ENCODE data around the gene SYNGR2. TPM values are rescaled to one million over a fixed set of nuclear protein-coding genes. Genes with fewer than 3 reads are reported as not detected.

Gene SYNGR2
- total RNA-seq, 1 donor from 2014 or later = 217 TPM

DNA sequence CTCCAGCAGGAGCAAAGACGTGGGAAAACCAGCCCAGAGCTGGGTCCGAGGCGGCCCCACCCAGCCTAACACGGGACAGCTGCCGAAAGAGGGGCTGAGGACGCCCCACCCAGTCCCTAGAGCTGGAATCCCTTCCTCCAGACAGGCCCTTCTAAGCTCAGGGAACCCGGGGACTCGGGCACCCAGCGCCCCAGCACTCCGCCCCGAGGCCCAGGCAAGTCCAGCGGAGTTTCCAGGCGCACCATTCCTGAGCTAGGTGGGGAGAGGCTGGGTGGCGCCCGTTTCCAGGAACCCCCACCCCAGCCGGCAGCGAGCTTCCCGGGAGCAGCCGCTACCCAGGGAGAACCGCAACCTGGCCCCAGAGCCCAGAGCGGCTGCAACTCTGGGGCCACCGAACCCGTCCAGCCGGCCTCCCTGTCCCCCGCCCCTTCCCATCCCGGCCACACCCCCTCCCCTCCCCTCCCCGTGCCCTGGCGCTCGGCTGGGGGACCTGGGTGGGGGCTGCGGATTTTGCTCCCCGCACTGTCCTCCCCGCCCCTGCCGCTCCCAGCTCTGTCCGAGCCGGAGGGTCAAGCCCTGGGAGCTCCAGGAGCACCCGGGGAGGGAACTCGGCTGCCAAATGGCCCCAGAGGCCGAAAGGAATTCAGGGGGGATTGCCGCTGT lies 40.4 kb upstream of the SYNGR2 start:
- H3K4me1 ChIP-seq = peaks cover 80% of the 10 kb centered on the region
- no peak for DNase-seq

DNA sequence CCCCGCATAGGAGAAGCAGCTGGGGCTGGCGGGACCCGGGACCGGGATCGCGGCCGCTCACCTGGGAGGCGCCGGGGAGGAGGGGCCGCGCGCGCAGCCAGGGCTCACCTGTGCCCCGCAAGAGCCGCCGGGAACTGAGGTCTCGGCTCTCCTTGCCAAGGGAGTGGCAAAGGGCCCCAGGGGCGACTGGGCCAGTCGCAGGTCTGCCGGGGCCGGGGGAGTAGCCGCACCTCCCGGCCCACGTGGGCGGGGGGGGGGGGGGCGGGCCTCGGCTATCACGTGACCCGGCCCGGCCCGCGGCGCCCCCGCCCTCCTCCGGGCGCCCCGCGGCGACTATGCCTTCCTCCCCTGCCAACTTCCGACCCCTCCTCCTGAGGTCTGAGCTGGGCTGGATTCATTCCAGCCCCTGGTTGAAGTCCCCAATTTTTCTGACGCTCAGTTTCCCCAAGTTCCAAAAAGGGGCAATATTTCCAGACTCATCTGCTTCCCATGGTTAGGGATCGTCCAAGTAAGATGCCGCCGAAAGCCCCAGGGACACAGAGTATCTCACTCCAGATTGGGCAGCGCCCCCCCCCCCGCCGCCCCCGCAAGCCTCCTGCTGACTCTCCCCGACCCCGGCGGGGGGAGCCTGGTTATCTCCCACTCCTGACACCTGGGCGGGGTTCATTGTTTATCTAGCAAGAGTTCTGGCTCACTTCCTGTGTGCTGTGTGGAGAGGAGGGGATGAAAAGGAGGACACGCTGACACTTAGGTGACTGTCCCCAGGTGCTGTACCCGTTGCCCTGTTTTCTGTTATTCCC lies 39.6 kb upstream of the SYNGR2 start, which contains the start of gene TMC6:
TMC6 (minus strand) TSS at position 205 of the 800 bp plus-strand sequence. CDS start 1,923 bp downstream, outside the sequence.
- Histone ChIP-seq H3K9me3 (no peaks in the 10 kb centered on the region), H3K36me3 (peaks cover 30% of the 10 kb centered on the region), H3K4me1 (peaks cover 88% of the 10 kb centered on the region), H3K27ac (peak within 1 kb of the TSS; percentile 91), H3K27me3 (ENCODE audit: low read depth) (no peaks in the 10 kb centered on the region), H3K4me3 (peak within 1 kb of the TSS; percentile 94)
- intact Hi-C loops (cut with DNase I) = loop anchor here (10.0 kb wide), 1 partner anchor 46 kb away; no protein-coding TSS in a partner anchor
- ATAC-seq (peak; percentile 79 to 81), DNase-seq (peak; percentile 85)
- TF ChIP-seq, protein P1, sequence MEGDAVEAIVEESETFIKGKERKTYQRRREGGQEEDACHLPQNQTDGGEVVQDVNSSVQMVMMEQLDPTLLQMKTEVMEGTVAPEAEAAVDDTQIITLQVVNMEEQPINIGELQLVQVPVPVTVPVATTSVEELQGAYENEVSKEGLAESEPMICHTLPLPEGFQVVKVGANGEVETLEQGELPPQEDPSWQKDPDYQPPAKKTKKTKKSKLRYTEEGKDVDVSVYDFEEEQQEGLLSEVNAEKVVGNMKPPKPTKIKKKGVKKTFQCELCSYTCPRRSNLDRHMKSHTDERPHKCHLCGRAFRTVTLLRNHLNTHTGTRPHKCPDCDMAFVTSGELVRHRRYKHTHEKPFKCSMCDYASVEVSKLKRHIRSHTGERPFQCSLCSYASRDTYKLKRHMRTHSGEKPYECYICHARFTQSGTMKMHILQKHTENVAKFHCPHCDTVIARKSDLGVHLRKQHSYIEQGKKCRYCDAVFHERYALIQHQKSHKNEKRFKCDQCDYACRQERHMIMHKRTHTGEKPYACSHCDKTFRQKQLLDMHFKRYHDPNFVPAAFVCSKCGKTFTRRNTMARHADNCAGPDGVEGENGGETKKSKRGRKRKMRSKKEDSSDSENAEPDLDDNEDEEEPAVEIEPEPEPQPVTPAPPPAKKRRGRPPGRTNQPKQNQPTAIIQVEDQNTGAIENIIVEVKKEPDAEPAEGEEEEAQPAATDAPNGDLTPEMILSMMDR (IDR thresholded peaks at IDR 0.05) = no peak

More for the DNA sequence above, 40.4 kb upstream of the SYNGR2 start:
- H3K36me3 ChIP-seq = peaks cover 30% of the 10 kb centered on the region
- H3K27me3 ChIP-seq (ENCODE audit: low read depth) = no peaks in the 10 kb centered on the region
- H3K27ac ChIP-seq = peak overlapping the region; percentile 91
- no peaks in the 10 kb centered on the region for H3K9me3 ChIP-seq
- TF ChIP-seq, protein P1 (IDR thresholded peaks at IDR 0.05) = no peak
- intact Hi-C loops (cut with DNase I) = loop anchor here (10.0 kb wide), 1 partner anchor 47 kb away; no protein-coding TSS in a partner anchor
- ATAC-seq = peak; percentile 53 to 59
- H3K4me3 ChIP-seq = peak overlapping the region; percentile 94

DNA sequence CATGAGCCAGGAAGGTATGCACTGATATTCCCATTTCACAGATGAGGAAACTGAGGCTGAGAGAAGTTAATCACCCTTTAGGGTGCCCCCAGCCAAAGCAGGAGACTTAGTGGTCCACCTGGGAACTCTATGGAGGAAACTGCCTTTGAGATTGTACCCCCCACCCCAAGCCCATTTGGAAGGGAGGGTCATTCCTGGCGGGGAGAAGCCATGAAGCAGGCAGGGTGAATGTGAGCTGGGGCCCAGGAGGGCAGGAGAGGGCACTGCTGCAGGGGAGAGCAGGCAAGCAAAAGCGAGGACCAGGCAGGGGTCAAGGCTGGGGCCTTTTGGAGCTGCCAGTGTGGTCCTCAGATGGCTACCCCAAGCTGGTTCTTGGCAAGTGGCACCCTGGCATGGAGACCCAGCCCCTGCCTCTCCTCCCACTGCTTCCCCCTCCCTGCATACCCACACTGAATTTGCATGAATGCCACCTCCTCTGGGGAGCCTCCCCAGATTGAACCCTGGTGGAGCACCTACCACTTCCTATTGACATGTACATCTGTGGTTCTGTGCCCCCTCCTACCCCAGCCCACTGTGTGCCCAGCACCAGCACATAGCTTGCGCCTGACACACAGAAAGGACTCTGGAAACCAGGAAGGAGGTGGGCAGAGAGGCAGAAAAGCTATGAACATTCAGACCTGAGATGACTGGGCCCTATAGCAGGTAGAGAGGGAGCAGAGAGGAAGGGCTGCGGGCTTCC lies 38.9 kb upstream of the SYNGR2 start:
- Histone ChIP-seq H3K27me3 (ENCODE audit: low read depth) (no peaks in the 10 kb centered on the region), H3K27ac (peak overlapping the region; percentile 91), H3K4me1 (peaks cover 94% of the 10 kb centered on the region), H3K4me3 (peak overlapping the region; percentile 94), H3K9me3 (no peaks in the 10 kb centered on the region), H3K36me3 (peaks cover 25% of the 10 kb centered on the region)
- intact Hi-C loops (cut with DNase I) = loop anchor here (10.0 kb wide), 1 partner anchor 45 kb away; no protein-coding TSS in a partner anchor
- TF ChIP-seq, protein P1 (IDR thresholded peaks at IDR 0.05) = no peak
- no peak for ATAC-seq
- no peak for DNase-seq

DNA sequence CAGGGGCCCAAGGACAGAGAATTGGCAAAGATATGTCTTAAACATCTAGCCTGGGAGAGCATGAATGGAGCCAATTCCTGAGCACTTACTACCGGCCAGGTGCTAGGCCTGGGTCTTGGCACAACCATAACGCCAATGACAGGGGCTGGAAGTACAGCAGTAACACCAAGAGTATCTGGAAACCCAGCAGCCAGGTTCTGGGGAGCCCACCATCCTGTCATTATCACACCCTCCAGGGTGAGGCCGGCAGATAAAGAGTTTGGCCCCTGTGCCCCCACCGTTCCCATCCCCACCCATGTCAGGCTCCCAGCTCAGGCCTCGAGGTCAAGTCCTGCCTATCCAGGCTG lies 38.3 kb upstream of the SYNGR2 start:
- Histone ChIP-seq H3K4me1 (peaks cover 88% of the 10 kb centered on the region), H3K4me3 (peak overlapping the region; percentile 94), H3K27ac (peak overlapping the region; percentile 91), H3K27me3 (ENCODE audit: low read depth) (no peaks in the 10 kb centered on the region), H3K9me3 (no peaks in the 10 kb centered on the region), H3K36me3 (peaks cover 25% of the 10 kb centered on the region)
- DNase-seq = no peak
- ATAC-seq = no peak
- intact Hi-C loops (cut with DNase I) = no loop called here
- TF ChIP-seq, protein P1 (IDR thresholded peaks at IDR 0.05) = no peak

DNA sequence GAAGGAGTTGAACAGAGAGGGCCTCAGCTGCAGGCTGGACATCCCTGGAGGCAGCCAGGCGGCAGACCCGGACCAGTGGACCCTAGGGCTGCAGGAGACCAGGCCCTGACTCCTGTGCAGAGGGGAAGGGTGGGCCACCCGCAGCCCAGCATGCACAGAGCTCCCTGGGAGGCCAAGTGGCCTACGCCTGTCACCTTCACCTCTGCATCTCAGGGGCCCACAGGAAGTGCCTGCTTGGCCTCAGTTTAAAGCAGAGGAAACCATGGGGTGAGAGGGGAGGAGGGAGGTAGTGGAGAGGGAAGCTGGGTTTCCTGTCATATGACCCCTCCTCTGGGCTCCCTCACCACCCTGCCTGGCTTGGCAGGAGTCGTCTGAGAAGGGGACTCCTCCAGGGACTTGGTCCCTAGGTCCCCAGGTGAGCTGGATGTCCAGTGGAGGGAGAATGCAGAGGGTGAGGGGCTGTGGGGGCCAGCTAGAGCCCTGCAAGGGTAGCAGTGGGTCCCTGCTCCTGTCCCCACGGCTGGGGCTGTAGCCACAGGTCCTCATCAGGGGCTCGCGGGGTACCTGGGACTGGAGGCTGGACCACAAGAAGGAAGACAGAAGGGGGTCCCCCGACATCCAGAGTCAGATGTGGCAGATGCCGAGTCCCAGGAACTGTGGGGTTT lies 37.8 kb upstream of the SYNGR2 start, which contains the start of gene TMC8:
TMC8 (plus strand) TSS at position 335 of the 665 bp plus-strand sequence. CDS start 818 bp downstream, outside the sequence.
- Histone ChIP-seq H3K27ac (peak within 1 kb of the TSS; percentile 91), H3K9me3 (no peaks in the 10 kb centered on the region), H3K4me3 (peak within 1 kb of the TSS; percentile 94), H3K27me3 (ENCODE audit: low read depth) (no peaks in the 10 kb centered on the region), H3K4me1 (peaks cover 83% of the 10 kb centered on the region), H3K36me3 (peaks cover 25% of the 10 kb centered on the region)
- ATAC-seq (peak; percentile 4 to 14), DNase-seq (no peak)
- TF ChIP-seq, protein P1 (IDR thresholded peaks at IDR 0.05) = no peak
- intact Hi-C loops (cut with DNase I) = no loop called here
